ENCODE measurements around the gene MOSMO.

The MOSMO gene

DNA sequence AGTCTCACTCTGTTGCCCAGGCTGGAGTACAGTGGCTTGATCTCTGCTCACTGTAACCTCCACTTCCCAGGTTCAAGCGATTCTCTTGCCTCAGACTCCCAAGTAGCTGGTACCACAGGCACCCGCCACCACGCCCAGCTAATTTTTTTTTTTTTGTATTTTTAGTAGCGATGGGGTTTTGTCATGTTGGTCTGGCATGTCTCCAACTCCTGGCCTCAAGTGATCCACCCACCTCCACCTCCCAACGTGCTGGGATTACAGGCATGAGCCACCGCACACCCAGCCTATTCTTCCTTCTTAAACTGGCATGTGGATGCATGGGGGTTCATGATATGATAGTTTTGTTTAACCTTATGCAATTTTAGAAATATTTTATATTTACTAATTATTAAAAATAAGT is 45.1 kb downstream of the MOSMO start:
- no peak for DNase-seq

DNA sequence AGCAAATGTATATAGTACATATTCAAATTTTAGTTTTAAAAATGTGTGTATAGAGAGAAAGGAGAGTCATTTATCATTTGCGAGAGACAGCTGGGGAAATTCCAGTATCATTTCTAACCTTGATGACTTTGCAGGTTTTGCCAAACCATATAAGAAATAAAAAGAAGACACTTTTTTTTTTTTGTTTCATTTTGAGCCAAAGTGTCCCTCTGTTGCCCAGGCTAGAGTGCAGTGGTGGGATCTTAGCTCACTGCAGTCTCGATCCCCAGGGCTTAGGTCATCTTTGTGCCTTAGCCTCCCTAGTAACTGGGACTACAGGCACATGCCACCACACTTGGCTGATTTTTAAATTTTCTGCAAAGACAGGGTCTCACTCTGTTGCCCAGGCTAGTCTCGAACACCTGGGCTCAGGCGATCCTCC is 46.0 kb downstream of the MOSMO start:
- no peak for DNase-seq

GRCh38 chr16:22054847-22055590 is 47.1 kb downstream of the MOSMO start:
- DNase-seq: no peak

DNA sequence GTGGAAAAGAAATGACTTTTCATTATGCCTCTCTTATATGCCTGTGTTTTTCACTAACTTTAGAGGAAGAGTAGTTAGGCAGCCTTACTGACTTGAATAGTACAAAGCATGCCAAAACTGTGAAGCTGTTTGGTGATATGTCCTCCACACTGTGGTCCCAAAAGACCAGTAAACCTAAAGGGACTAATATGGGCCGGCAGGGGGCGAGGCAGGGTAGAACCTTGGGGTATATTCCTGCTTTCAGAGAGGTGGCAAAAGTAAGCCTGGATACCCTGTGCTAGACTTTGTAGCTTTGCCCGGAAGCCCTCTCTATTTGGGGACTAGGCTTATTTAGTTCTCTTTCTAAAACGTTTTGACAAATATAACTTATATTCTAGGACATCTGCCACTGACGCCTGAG is 48.0 kb downstream of the MOSMO start:
- no peak for DNase-seq

DNA sequence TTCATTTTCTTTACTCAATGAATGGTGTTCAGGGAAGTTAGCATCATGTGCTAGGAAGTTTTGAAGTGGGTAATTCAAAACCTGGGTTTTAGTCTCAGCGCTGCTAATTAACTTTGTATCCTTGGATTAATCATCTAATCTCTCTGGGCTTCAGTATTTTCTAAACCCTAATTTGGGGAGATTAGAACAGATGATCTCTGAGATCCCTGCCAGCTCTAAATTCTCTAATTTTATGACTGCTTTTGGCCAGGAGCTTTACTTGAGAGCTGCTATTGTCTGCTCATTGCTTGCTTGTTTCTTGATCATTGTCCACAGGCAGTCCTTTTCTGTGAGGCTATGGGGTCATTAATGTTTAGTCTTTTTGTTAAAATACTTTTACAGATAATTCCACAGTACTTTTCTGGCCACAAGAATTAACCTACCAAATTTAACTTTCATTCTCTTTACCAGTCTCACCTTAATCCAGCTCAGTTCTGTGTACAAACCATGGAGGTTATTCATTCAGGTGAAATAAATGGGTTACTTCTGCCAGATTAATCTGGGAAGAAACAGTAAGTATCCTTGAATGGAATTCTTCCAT is 56.1 kb downstream of the MOSMO start:
- no peak for DNase-seq

DNA sequence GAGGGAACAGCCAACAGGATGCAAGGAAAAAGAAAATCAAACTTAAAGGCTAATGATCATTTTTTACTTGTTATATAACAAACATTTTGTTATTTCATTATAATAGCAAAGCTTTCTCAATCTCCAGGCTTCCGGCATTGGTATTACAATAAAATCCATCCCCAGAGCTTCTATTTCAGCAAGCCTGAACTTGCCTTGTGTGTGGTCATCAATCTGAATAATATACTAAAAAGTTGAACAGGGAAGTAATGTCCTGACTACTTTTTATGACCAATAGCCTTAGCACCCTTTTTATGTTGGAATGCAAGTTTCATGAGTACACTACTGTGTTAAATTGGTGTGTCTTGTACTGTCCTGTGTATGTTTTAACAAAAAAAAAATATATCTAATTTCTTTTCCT is 57.3 kb downstream of the MOSMO start:
- no peak for DNase-seq

DNA sequence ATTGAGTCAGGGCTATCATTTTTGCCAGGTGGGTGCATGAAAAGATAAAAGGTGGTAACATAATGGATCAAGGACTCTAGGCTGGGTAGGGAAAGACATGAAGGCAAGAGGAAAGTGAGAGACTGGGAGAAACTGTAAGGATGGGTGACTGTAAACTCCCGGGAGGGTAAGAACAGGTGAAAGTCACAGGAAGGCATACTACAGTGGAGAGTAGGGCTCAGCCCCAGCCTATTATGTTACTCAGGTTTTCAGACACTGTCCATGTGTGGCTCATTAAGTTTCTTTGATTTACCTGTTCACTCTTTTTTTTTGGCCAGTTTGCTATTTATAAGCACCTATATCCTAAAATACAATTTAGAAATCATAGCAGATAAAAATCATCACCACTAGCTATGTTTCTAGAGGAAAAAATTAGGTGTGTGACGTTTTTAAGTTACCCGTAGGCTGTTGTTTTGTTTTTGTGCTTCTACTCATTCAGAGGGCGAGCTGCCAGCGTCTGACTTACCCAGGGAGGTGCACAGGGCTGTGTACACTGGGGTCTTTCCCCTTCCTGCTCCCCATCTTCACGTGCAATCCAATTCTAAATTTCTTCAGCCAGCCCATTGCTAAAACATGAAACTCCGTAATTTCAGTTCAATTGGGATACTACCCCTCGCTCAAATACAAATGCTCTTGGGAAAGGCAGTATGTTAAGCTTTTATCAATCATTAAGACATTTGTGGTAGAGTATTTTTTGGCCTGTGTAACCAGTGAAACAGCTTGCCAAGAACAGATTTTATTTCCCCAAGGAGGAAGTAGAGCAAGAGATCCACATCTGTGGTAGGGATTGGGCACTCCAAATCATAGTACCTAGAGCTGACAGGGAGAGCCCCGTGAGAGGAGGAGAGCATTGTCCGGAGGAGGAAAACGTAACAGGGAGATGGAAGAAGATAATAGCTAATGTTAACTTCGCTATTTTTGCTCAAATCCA is 62.7 kb downstream of the MOSMO start:
- no peak for DNase-seq

GRCh38 chr16:22071331-22071910 is 63.5 kb downstream of the MOSMO start:
- no peak for DNase-seq

DNA sequence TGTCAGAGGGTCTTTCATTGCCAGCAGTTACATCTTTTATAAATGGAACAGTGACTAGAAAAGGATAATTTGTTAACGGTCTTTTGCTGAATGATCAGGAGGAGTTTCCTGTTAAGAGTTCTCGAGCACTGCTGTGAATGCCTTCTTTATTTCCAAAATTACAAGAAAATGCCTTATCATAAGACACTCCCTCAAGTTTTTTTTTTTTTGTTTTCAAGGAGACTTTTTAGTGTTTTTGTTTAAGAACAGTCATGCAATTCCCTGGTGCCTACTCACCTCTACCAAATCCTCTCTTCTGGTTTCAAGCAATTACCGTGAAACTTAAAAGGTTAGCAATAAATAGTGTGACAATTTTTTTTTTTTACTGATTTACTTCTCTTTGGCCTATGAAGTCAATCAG is 65.4 kb downstream of the MOSMO start:
- DNase-seq: no peak

- DNase-seq: peak; percentile 59
These were observed 67.3 kb downstream of the MOSMO start for GRCh38 chr16:22075043-22075757.

- no peak for DNase-seq
These were observed 67.9 kb downstream of the MOSMO start for GRCh38 chr16:22075776-22076175.

GRCh38 chr16:22077700-22078313 is 69.9 kb downstream of the MOSMO start:
- DNase-seq: peak; percentile 57

GRCh38 chr16:22078656-22079055 is 70.7 kb downstream of the MOSMO start:
- DNase-seq: no peak

GRCh38 chr16:22081050-22081449 is 73.1 kb downstream of the MOSMO start:
- DNase-seq: no peak

GRCh38 chr16:22086440-22086839 is 78.5 kb downstream of the MOSMO start:
- DNase-seq: no peak

DNA sequence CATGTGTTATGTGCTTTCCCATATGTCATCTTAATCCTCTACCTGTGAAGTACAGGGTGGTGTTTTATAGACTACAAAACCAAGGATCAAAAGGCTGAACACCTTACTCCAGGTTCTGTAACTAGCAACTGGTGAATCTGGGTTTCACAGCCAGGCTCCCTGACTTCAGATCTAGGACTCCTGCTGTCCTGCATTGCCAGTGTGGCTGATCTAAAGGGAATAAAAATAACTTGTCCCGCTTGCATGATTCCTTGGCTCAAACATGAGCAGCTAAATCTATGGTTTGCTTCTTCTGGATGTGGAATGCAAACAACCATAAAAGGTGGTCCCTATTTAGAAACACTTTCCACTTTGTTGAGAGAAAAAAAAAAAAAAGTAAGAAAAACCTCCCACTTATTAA is 80.7 kb downstream of the MOSMO start:
- DNase-seq: no peak

GRCh38 chr16:22089910-22090309 is 82.0 kb downstream of the MOSMO start:
- DNase-seq: no peak

DNA sequence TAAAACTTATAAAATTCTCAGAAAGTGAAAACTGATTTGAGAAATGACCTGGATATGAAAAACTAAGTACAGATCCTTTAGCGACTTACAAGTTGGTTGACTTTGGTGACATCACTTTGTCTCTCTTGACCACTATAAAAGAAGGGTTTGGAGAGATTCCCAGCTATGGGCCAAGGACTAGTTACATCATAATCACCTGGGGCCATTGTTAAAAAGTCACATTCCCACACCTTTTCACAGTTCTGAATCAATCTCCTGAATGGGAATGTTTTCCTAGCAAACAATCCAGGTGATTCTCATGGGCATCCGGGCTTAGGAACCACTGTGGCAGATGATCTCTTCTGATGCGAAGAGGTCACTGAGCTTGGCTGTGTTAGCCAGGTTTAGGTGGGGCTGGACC is 83.8 kb downstream of the MOSMO start:
- no peak for DNase-seq

DNA sequence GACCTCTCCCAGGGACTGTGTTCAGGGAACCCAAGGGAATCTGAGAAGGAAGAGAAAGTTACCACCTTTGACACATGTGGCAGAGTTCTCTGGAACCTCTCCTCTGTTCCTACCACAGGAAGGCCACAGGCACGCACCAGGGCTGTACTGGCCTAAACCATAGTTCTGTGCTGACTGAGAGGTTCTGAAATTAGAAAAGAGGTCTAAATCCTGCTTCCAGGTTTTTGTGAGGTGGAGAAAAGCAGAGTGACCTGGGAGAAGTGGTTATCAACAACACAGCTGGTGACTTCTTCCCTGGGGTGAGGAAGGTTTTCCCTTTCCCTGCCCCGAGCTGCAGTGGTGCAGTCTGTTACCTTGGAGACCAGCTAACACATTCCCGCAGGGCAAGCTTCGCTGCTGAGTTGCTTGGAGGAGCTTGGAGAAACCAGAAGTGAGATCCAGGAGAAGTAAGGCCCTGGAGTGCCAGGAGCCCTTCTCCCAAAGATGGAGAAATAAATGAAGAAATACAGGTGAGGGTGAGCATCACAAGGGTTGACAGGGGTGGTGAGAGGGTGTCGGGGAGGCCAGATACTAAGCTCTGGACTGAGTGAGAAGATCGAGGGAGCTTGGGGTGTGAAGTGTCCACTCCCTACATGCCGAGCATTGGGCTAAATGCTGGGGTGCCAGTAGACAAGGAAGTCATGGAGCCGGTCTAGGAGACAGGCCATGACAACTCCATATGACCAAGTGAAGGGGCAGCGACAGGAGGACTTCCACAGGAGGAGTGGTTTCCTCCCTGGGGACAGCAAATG is 84.4 kb downstream of the MOSMO start, which contains the start of gene VWA3A:
Gene VWA3A (plus strand): TSS at position 399 of the 791 bp plus-strand sequence. CDS start 97 bp downstream, at position 496.
- peak; percentile 51 for DNase-seq

DNA sequence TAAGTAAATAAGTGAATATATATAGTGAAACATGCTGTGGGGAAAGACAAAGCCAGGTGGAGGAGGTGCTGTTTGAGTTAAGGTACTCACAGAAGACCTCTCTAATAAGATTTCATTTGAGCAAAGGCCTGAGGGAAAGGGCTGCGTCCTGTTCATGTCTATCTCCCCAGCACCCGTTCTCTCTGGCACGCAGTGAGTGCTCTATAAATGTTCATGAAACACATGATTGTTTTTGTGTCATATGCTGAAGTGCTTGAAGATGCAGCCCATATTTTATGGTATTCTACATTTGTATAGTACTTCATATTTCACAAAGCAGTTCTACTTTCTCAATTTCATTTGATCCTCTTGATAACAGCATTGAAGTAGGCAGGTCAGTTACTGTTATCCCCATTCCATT is 85.4 kb downstream of the MOSMO start:
- no peak for DNase-seq

GRCh38 chr16:22093996-22094395 is 86.1 kb downstream of the MOSMO start:
- DNase-seq: no peak

Measured in EL (cell line).